IMR-90 (cell line): ENCODE measurements around the gene SLC1A7. TPM values are rescaled to one million over a fixed set of nuclear protein-coding genes. Genes with fewer than 3 reads are reported as not detected.
A peak's percentile ranks its signal among the peaks of the same experiment; 100 is the strongest.

Experiments
- ATAC-seq: fragments of 200-7000 bp; cut with Tn5 transposase; 2 replicates; pipeline ENCODE4 v1.9.1; 2020; ENCODE audit warnings: low read depth, mild to moderate bottlenecking, moderate library complexity
- BruUV-seq: library from RNA; stranded (reverse); fragments of 400-500 nt; replicated peaks from 2 replicates; lab custom pipeline; 2021; lab: Mats Ljungman, UMichigan
- CTCF ChIA-PET: fragments of 300-600 bp; formaldehyde crosslinking; extraction: SDS; loops from one replicate; lab custom pipeline; 2021; ENCODE audit warnings: antibody characterized with exemption; lab: Yijun Ruan, JAX
- POLR2A ChIA-PET: fragments of 300-600 bp; sonication (Branson Sonifier 250); formaldehyde crosslinking; loops from one replicate; lab custom pipeline; 2022; ENCODE audit warnings: antibody characterized with exemption; ENCODE audit not compliant: unreplicated experiment; lab: Charles Lee
- DNase-seq: peaks from one replicate; pipeline ENCODE4 v3.0.0; 2013
- H2AFZ ChIP-seq: replicated peaks from 2 replicates; pipeline ENCODE3; 2013; ENCODE audit warnings: low read length, mild to moderate bottlenecking; ENCODE audit not compliant: poor library complexity
- H2AK5ac ChIP-seq: 2 replicates; pipeline ENCODE4 v1.6.1; 2013; ENCODE audit warnings: low read depth, low read length, inconsistent platforms
- H2AK9ac ChIP-seq: replicated peaks from 2 replicates; pipeline ENCODE3; 2013; ENCODE audit warnings: mild to moderate bottlenecking, low read depth, low read length, moderate library complexity; ENCODE audit not compliant: poor library complexity
- H2BK120ac ChIP-seq: 2 replicates; pipeline ENCODE4 v1.6.1; 2013; ENCODE audit warnings: low read depth, low read length, inconsistent platforms
- H2BK15ac ChIP-seq: 3 replicates; pipeline ENCODE4 v1.6.1; 2013; ENCODE audit warnings: low read depth, low read length, inconsistent platforms
- H2BK20ac ChIP-seq: 2 replicates; pipeline ENCODE4 v1.6.1; 2013; ENCODE audit warnings: low read depth, mild to moderate bottlenecking, inconsistent platforms, low read length, moderate library complexity
- H2BK5ac ChIP-seq: 2 replicates; pipeline ENCODE4 v1.6.1; 2013; ENCODE audit warnings: mild to moderate bottlenecking, low read depth, low read length, inconsistent platforms; ENCODE audit not compliant: poor library complexity, severe bottlenecking
- H3K14ac ChIP-seq: replicated peaks from 2 replicates; pipeline ENCODE4 v1.6.1; 2013; ENCODE audit warnings: low read depth, low read length, inconsistent platforms
- H3K18ac ChIP-seq: 2 replicates; pipeline ENCODE4 v1.6.1; 2013; ENCODE audit warnings: low read depth, low read length, control low read depth
- H3K23ac ChIP-seq: 2 replicates; pipeline ENCODE4 v1.6.1; 2013; ENCODE audit warnings: low read depth, low read length, inconsistent platforms
- H3K27ac ChIP-seq: 2 replicates; pipeline ENCODE4 v1.5.1; 2013; ENCODE audit warnings: mild to moderate bottlenecking, control low read depth, low read length; ENCODE audit not compliant: insufficient read depth
- H3K27me3 ChIP-seq: 2 replicates; pipeline ENCODE4 v1.6.1; 2013; ENCODE audit warnings: low read length; ENCODE audit not compliant: control insufficient read depth, insufficient read depth
- H3K36me3 ChIP-seq: 2 replicates; pipeline ENCODE4 v1.6.1; 2013; ENCODE audit warnings: low read length, mixed read lengths; ENCODE audit not compliant: control insufficient read depth, insufficient read depth
- H3K4ac ChIP-seq: 2 replicates; pipeline ENCODE4 v1.6.1; 2013; ENCODE audit warnings: low read depth, low read length, inconsistent platforms
- H3K4me1 ChIP-seq: 2 replicates; pipeline ENCODE4 v1.6.1; 2013; ENCODE audit warnings: low read length, mixed read lengths; ENCODE audit not compliant: control insufficient read depth, insufficient read depth
- H3K4me2 ChIP-seq: 2 replicates; pipeline ENCODE4 v1.6.1; 2013; ENCODE audit warnings: low read depth, mild to moderate bottlenecking, control low read depth, low read length, moderate library complexity
- H3K4me3 ChIP-seq: 2 replicates; pipeline ENCODE4 v1.5.1; 2013; ENCODE audit warnings: low read depth, mild to moderate bottlenecking, control low read depth, low read length, moderate library complexity; ENCODE audit not compliant: insufficient read depth
- H3K56ac ChIP-seq: 2 replicates; pipeline ENCODE4 v1.6.1; 2013; ENCODE audit warnings: low read length, inconsistent platforms; ENCODE audit not compliant: insufficient read depth; ENCODE audit errors: extremely low read depth
- H3K79me1 ChIP-seq, 2 experiments: 2 replicates each; pipeline ENCODE4 v1.6.1; 2013; ENCODE audit warnings: low read length in 2 of 2, inconsistent platforms in 1 of 2, low read depth in 1 of 2
- H3K9ac ChIP-seq: 2 replicates; pipeline ENCODE4 v1.6.1; 2013; ENCODE audit warnings: low read depth, low read length, control low read depth
- H3K9me1 ChIP-seq: 2 replicates; pipeline ENCODE4 v1.6.1; 2013; ENCODE audit warnings: low read length, inconsistent platforms; ENCODE audit not compliant: insufficient read depth
- H3K9me3 ChIP-seq: 2 replicates; pipeline ENCODE4 v1.6.1; 2013; ENCODE audit warnings: low read length; ENCODE audit not compliant: control insufficient read depth, insufficient read depth
- H4K20me1 ChIP-seq: 2 replicates; pipeline ENCODE4 v1.6.1; 2013; ENCODE audit warnings: low read length, inconsistent platforms; ENCODE audit not compliant: insufficient read depth
- H4K5ac ChIP-seq: 2 replicates; pipeline ENCODE4 v1.6.1; 2013; ENCODE audit warnings: mild to moderate bottlenecking, low read depth, low read length, control low read depth
- H4K8ac ChIP-seq, 2 experiments: 2 replicates each; pipeline ENCODE4 v1.6.1; 2013; ENCODE audit warnings: low read depth in 2 of 2, low read length in 2 of 2, control low read depth in 1 of 2, inconsistent platforms in 1 of 2
- H4K91ac ChIP-seq: 2 replicates; pipeline ENCODE4 v1.6.1; 2013; ENCODE audit warnings: low read depth, low read length, inconsistent platforms; ENCODE audit not compliant: insufficient read depth
- CHD1 ChIP-seq: IDR thresholded peaks from 2 replicates; pipeline ENCODE4 v1.6.1; 2012; ENCODE audit warnings: low read depth, low read length, improper control_type of control experiment
- CTCF ChIP-seq: conservative IDR thresholded peaks from 2 replicates; pipeline ENCODE4 v1.5.1; 2012; ENCODE audit warnings: mild to moderate bottlenecking, low read depth, low read length, improper control_type of control experiment
- FOS ChIP-seq: fragments of 150-350 bp; IDR thresholded peaks from 2 replicates; pipeline ENCODE4 v1.6.1; 2016; ENCODE audit warnings: low read depth, low read length
- MAFK ChIP-seq: IDR thresholded peaks from 2 replicates; pipeline ENCODE4 v1.6.1; 2012; ENCODE audit warnings: low read depth, low read length, improper control_type of control experiment
- MAZ ChIP-seq: IDR thresholded peaks from 2 replicates; pipeline ENCODE4 v1.6.1; 2012; ENCODE audit warnings: low read depth, mild to moderate bottlenecking, low read length, improper control_type of control experiment, moderate library complexity, borderline replicate concordance
- MXI1 ChIP-seq: IDR thresholded peaks from 2 replicates; pipeline ENCODE4 v1.6.1; 2012; ENCODE audit warnings: low read depth, mild to moderate bottlenecking, low read length, moderate library complexity, borderline replicate concordance
- POLR2A ChIP-seq: IDR thresholded peaks from 2 replicates; pipeline ENCODE4 v1.6.1; 2012; ENCODE audit warnings: mild to moderate bottlenecking, low read depth, low read length
- RCOR1 ChIP-seq: IDR thresholded peaks from 2 replicates; pipeline ENCODE4 v1.6.1; 2012; ENCODE audit warnings: mild to moderate bottlenecking, low read length, improper control_type of control experiment; ENCODE audit not compliant: insufficient replicate concordance
- RFX5 ChIP-seq: IDR thresholded peaks from 2 replicates; pipeline ENCODE4 v1.8.0; 2012; ENCODE audit warnings: low read depth, mild to moderate bottlenecking, low read length, moderate library complexity
- WGBS, 2 experiments: methylation state at CpG; one replicate each; pipeline versions ENCODE4 v1.1.5 to v1.1.7; 2013; ENCODE audit warnings: missing lambda C conversion rate in 2 of 2; ENCODE audit not compliant: insufficient read length in 1 of 2; ENCODE audit errors: extremely low coverage in 2 of 2; 5-methylcytosine and 5-hydroxymethylcytosine counted together
- dilution Hi-C: fragments of 300-500 bp; cut with HindIII; formaldehyde crosslinking; loops from one replicate; pipeline ENCODE4 v1.14.3; 2018; ENCODE audit warnings: low sequenced_read_pairs; ENCODE audit not compliant: unreplicated experiment
- in situ Hi-C: fragments of 300-500 bp; cut with MboI; formaldehyde crosslinking; loops from 3 replicates; pipeline ENCODE4 v1.14.3; 2019; ENCODE audit warnings: low sequenced_read_pairs, inconsistent platforms, mixed read lengths
- intact Hi-C: fragments of 100-400 bp; cut with micrococcal nuclease; formaldehyde crosslinking; loops from 2 replicates; pipeline ENCODE4 v1.10.0; 2022
- polyA plus RNA-seq, 3 experiments: library from polyadenylated mRNA; depleted of rRNA; stranded (reverse); fragments of >200 nt; gene quantifications; 2 replicates each; pipeline ENCODE4 v1.2.3, GENCODE V29; 2012; ENCODE audit warnings: low replicate concordance in 1 of 3
- total RNA-seq: library from RNA; depleted of rRNA; stranded (reverse); fragments of >200 nt; gene quantifications from 2 replicates; pipeline ENCODE4 v1.2.3, GENCODE V29; 2012
- TF ChIP-seq, protein P1 (sequence below): fragments of 150-350 bp; IDR thresholded peaks from 2 replicates; pipeline ENCODE4 v1.6.1; 2016; ENCODE audit warnings: low read depth, mild to moderate bottlenecking, low read length, moderate library complexity, borderline replicate concordance

Gene SLC1A7
- total and polyA plus RNA-seq, 2 of the 4 experiments (the other 2 are of a cell fraction), result 0.05 TPM; not detected in 1

DNA sequence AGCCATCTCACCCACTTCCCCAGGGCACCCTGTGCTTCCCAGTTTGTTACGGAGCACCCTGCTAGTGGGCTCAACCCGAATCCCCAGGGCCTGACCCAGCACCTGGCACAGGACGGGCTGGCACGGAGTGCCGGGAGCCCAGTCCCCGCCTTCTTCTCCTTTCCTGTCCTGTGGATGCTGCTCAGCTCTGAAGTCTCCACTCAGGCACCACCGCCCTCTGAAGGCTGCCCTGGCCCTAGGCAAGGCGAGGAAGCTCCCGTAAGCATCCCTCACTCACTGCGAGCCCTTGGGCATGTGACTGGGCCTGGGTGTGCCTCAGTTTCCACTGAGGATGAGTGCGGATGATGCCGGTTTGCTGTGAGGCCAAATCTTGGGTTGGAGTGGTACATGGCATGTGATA lies 21.8 kb downstream of the SLC1A7 start:
- Histone ChIP-seq H3K4me3 (no peak overlapping the region), H3K9me3 (no peaks in the 10 kb centered on the region), H3K4ac (peak overlapping the region; percentile 64), H3K27ac (no peak overlapping the region), H2AFZ (no peak overlapping the region), H3K18ac (peak overlapping the region; percentile 27; the same call in 1 of the 2 replicates), H4K5ac (peak overlapping the region; percentile 47; the same call in 1 of the 2 replicates), H3K4me2 (no peak overlapping the region), H3K4me1 (peaks cover 38% of the 10 kb centered on the region), H4K91ac (peak overlapping the region; percentile 97), H2AK5ac (peak overlapping the region; percentile 89), H3K27me3 (no peaks in the 10 kb centered on the region), H4K20me1 (no peaks in the 10 kb centered on the region), H2BK15ac (peak overlapping the region; percentile 92; the same call in 2 of the 3 replicates), H3K9me1 (peaks cover 34% of the 10 kb centered on the region), H2AK9ac (peak overlapping the region; percentile 58), H2BK5ac (no peak overlapping the region), H4K8ac (peak overlapping the region; percentile 78 to 84; a peak in 2 of 4 replicates), H3K79me1 (no peaks in the 10 kb centered on the region), H3K56ac (no peak overlapping the region), H2BK20ac (peak overlapping the region; percentile 91; the same call in 1 of the 2 replicates), H3K23ac (no peak overlapping the region), H2BK120ac (peak overlapping the region; percentile 81), H3K9ac (no peak overlapping the region), H3K14ac (0 out of 2 replicates have a peak overlapping the region, but pooled peaks have one; percentile 73), H3K36me3 (no peaks in the 10 kb centered on the region)
- dilution Hi-C loops (no loop called here), intact Hi-C loops (no loop called here), in situ Hi-C loops (loop anchor here (5.0 kb wide), 1 partner anchor 48 kb away; no protein-coding TSS in a partner anchor)
- ATAC-seq, result no peak
- POLR2A ChIA-PET, result no interaction called here
- WGBS, 2 experiments, result 76% methylated on average over 4 of the region's 12 CpGs; no CpG with 5 or more reads in 1 of the 2 experiments
- CTCF ChIA-PET, result no interaction called here
- TF ChIP-seq FOS (no peak), MXI1 (no peak), MAFK (no peak), RFX5 (no peak), CTCF (no peak), CHD1 (no peak), RCOR1 (no peak), MAZ (no peak), POLR2A (no peak)
- TF ChIP-seq, protein P1, sequence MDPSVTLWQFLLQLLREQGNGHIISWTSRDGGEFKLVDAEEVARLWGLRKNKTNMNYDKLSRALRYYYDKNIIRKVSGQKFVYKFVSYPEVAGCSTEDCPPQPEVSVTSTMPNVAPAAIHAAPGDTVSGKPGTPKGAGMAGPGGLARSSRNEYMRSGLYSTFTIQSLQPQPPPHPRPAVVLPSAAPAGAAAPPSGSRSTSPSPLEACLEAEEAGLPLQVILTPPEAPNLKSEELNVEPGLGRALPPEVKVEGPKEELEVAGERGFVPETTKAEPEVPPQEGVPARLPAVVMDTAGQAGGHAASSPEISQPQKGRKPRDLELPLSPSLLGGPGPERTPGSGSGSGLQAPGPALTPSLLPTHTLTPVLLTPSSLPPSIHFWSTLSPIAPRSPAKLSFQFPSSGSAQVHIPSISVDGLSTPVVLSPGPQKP, result no peak
- DNase-seq, result no peak
- no TSS peak for BruUV-seq
